NT2/D1 (cell line): ENCODE data around the gene DDX1.

Experiments used
- YY1 ChIP-seq: IDR thresholded peaks from 2 replicates; pipeline ENCODE4 v1.6.1; 2011; ENCODE audit not compliant: insufficient read length, insufficient read depth
- ZNF274 ChIP-seq: IDR thresholded peaks from 2 replicates; pipeline ENCODE4 v1.6.1; 2011; ENCODE audit warnings: mild to moderate bottlenecking, low read depth, low read length

DNA sequence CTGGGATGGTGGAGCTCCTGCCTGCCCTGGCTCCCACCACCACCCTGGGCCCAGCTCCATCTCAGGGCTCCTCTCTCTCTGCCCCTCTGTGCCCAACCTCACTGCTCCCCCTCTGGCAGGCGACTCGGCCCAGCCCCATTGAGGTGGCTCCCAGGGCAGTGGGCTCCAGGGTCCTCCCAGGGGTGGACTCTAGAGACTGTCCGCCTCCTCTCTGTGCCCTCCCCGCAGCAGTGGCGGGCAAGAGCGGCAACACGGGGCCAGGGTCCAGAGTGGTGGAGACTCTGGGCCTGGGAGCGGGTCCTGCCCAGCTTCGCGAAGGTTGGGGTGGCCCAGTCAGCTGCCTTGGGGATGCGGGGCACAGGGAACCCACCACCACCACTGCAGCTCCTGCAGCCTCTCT, 27.4 kb downstream of the DDX1 start:
- TF ChIP-seq ZNF274 (no peak), YY1 (no peak)
